KMS-11 (cell line): ENCODE results near the gene POU6F1.

Experiments
- H2AFZ ChIP-seq: fragments of 200-600 bp; sonication (generic); 2 replicates; pipeline ENCODE4 v1.6.1; 2016; ENCODE audit warnings: antibody characterized with exemption, mixed run types, low read depth
- H3K27ac ChIP-seq: fragments of 200-600 bp; sonication (generic); 2 replicates; pipeline ENCODE4 v1.6.1; 2016; ENCODE audit warnings: mild to moderate bottlenecking, mixed run types
- H3K27me3 ChIP-seq: fragments of 200-600 bp; sonication (generic); 2 replicates; pipeline ENCODE4 v1.6.1; 2017; ENCODE audit warnings: mild to moderate bottlenecking, low read depth, mixed run types, moderate library complexity; ENCODE audit not compliant: insufficient read depth
- H3K36me3 ChIP-seq: fragments of 200-600 bp; sonication (generic); 2 replicates; pipeline ENCODE4 v1.6.1; 2017; ENCODE audit warnings: mild to moderate bottlenecking, mixed run types; ENCODE audit not compliant: insufficient read depth
- H3K4me1 ChIP-seq: fragments of 200-600 bp; sonication (generic); 2 replicates; pipeline ENCODE4 v1.6.1; 2016; ENCODE audit warnings: mild to moderate bottlenecking, low read depth, mixed run types; ENCODE audit not compliant: poor library complexity, severe bottlenecking
- H3K4me2 ChIP-seq: fragments of 200-600 bp; sonication (generic); 2 replicates; pipeline ENCODE4 v1.7.0; 2016; ENCODE audit warnings: mild to moderate bottlenecking, mixed run types
- H3K4me3 ChIP-seq: fragments of 200-600 bp; sonication (generic); IDR thresholded peaks from 2 replicates; pipeline ENCODE4 v1.6.1; 2017; ENCODE audit warnings: low read depth, low read length, mixed read lengths; ENCODE audit not compliant: insufficient read depth
- H3K79me2 ChIP-seq: fragments of 200-600 bp; sonication (generic); 2 replicates; pipeline ENCODE4 v1.6.1; 2016; ENCODE audit warnings: low read depth, mixed run types; ENCODE audit not compliant: insufficient read depth
- H3K9ac ChIP-seq: fragments of 200-600 bp; sonication (generic); 2 replicates; pipeline ENCODE4 v1.6.1; 2016; ENCODE audit warnings: mild to moderate bottlenecking, mixed run types
- H4K20me1 ChIP-seq: fragments of 200-600 bp; sonication (generic); 2 replicates; pipeline ENCODE4 v1.6.1; 2016; ENCODE audit warnings: mild to moderate bottlenecking, mixed run types; ENCODE audit not compliant: insufficient read depth
- TF ChIP-seq, protein P1 (sequence below): fragments of 200-600 bp; sonication (generic); conservative IDR thresholded peaks from 2 replicates; pipeline ENCODE4 v1.6.1; 2017; ENCODE audit warnings: low read depth, mild to moderate bottlenecking, antibody characterized with exemption, low read length, moderate library complexity, mixed read lengths

Gene POU6F1

DNA sequence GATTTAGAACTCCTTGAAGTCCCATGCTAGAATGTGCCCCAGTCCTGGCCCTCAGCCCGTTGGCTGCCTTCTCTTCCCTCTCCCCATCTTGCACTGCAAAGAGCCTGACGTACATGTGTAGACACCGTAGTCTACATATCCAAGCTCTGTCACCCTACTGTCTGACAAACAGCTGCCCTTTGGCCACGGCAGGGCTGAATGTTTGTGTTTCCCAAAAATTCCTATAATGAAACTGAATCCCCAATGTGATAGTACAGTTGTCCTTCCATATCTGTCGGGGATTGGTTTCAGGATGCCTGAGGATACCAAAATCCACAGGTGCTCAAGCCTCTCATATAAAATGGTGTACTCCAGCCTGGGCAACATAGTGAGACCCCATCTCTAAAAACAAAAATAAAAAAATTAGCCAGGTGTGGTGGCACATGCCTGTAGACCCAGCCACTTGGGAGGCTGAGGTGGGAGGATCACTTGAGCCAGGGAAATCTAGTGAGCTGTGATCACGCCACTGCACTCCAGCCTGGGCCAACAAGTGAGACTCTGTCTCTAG lies 32.6 kb downstream of the POU6F1 start:
- Histone ChIP-seq H3K27ac (no peak overlapping the region), H3K27me3 (no peaks in the 10 kb centered on the region), H3K9ac (no peak overlapping the region), H3K4me1 (peaks cover 40% of the 10 kb centered on the region), H3K4me2 (no peak overlapping the region), H3K36me3 (no peaks in the 10 kb centered on the region), H2AFZ (no peak overlapping the region), H4K20me1 (no peaks in the 10 kb centered on the region), H3K4me3 (no peak overlapping the region), H3K79me2 (no peaks in the 10 kb centered on the region)
- TF ChIP-seq, protein P1, sequence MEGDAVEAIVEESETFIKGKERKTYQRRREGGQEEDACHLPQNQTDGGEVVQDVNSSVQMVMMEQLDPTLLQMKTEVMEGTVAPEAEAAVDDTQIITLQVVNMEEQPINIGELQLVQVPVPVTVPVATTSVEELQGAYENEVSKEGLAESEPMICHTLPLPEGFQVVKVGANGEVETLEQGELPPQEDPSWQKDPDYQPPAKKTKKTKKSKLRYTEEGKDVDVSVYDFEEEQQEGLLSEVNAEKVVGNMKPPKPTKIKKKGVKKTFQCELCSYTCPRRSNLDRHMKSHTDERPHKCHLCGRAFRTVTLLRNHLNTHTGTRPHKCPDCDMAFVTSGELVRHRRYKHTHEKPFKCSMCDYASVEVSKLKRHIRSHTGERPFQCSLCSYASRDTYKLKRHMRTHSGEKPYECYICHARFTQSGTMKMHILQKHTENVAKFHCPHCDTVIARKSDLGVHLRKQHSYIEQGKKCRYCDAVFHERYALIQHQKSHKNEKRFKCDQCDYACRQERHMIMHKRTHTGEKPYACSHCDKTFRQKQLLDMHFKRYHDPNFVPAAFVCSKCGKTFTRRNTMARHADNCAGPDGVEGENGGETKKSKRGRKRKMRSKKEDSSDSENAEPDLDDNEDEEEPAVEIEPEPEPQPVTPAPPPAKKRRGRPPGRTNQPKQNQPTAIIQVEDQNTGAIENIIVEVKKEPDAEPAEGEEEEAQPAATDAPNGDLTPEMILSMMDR: no peak

GRCh38 chr12:51183816-51184215 lies 34.0 kb downstream of the POU6F1 start:
- Histone ChIP-seq H2AFZ (no peak overlapping the region), H3K36me3 (no peaks in the 10 kb centered on the region), H3K27me3 (no peaks in the 10 kb centered on the region), H3K4me2 (no peak overlapping the region), H3K9ac (no peak overlapping the region), H3K4me3 (no peak overlapping the region), H4K20me1 (no peaks in the 10 kb centered on the region), H3K79me2 (no peaks in the 10 kb centered on the region), H3K27ac (no peak overlapping the region), H3K4me1 (peaks cover 29% of the 10 kb centered on the region)
- TF ChIP-seq, protein P1: no peak

GRCh38 chr12:51183349-51183748 lies 34.5 kb downstream of the POU6F1 start:
- no peak overlapping the region for H2AFZ ChIP-seq
- no peak overlapping the region for H3K9ac ChIP-seq
- peaks cover 24% of the 10 kb centered on the region for H3K4me1 ChIP-seq
- no peak overlapping the region for H3K4me2 ChIP-seq
- no peaks in the 10 kb centered on the region for H3K36me3 ChIP-seq
- no peak overlapping the region for H3K4me3 ChIP-seq
- H4K20me1 ChIP-seq: no peaks in the 10 kb centered on the region
- TF ChIP-seq, protein P1: no peak
- no peak overlapping the region for H3K27ac ChIP-seq
- H3K79me2 ChIP-seq: no peaks in the 10 kb centered on the region
- no peaks in the 10 kb centered on the region for H3K27me3 ChIP-seq

GRCh38 chr12:51181558-51181957 lies 36.3 kb downstream of the POU6F1 start:
- no peaks in the 10 kb centered on the region for H3K27me3 ChIP-seq
- H3K27ac ChIP-seq: no peak overlapping the region
- no peak overlapping the region for H2AFZ ChIP-seq
- H3K9ac ChIP-seq: no peak overlapping the region
- TF ChIP-seq, protein P1: no peak
- H3K36me3 ChIP-seq: no peaks in the 10 kb centered on the region
- H3K4me3 ChIP-seq: no peak overlapping the region
- peaks cover 6% of the 10 kb centered on the region for H3K4me1 ChIP-seq
- no peaks in the 10 kb centered on the region for H4K20me1 ChIP-seq
- no peak overlapping the region for H3K4me2 ChIP-seq
- H3K79me2 ChIP-seq: no peaks in the 10 kb centered on the region
